ENCODE results near the gene SPINT1. TPM values are rescaled to one million over a fixed set of nuclear protein-coding genes. Genes with fewer than 3 reads are reported as not detected.

The SPINT1 gene
- total RNA-seq, 1 experiment from 2014 or later, result 123 TPM

DNA sequence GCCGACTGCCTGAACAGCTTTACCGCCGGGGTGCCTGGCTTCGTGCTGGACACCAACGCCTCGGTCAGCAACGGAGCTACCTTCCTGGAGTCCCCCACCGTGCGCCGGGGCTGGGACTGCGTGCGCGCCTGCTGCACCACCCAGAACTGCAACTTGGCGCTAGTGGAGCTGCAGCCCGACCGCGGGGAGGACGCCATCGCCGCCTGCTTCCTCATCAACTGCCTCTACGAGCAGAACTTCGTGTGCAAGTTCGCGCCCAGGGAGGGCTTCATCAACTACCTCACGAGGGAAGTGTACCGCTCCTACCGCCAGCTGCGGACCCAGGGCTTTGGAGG, 815 bp downstream of the SPINT1 start (continued):
- TF ChIP-seq ZBTB33 (IDR thresholded peaks at IDR 0.05; ENCODE audit: extremely low read depth, insufficient replicate concordance, low read length), result no peak
- no peak for TF ChIP-seq RAD21 (IDR thresholded peaks at IDR 0.05; ENCODE audit: low read depth)
- no peak for TF ChIP-seq EZH2phosphoT487 (IDR thresholded peaks at IDR 0.05; ENCODE audit: borderline replicate concordance)
- TF ChIP-seq CBX3 (IDR thresholded peaks at IDR 0.05; ENCODE audit: low read depth), result no peak
- no peak for TF ChIP-seq CEBPB (IDR thresholded peaks at IDR 0.05; ENCODE audit: low read depth)
- no peak for TF ChIP-seq ELF1 (IDR thresholded peaks at IDR 0.05; ENCODE audit: borderline replicate concordance, low read depth)

DNA sequence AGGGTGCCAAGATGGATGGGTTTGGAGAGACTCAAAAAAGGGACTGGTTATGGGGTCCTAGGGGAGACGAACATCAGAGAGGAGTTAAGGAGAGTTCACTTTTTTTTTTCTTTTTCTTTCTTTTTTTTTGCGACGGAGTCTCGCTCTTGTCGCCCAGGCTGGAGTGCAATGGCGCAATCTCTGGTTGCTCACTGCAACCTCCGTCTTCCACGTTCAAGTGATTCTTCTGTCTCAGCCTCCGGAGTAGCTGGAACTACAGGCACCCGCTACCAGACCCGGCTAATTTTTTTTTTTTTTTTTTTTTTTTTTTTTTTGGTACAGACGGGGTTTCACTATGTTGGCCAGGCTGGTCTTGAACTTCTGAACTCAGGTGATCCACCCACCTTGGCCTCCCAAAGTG, 1.2 kb downstream of the SPINT1 start:
- peaks cover 37 to 48% of the 10 kb centered on the region in 2 experiments for H3K4me1 ChIP-seq (ENCODE audit: control insufficient read depth in 1 of 2, insufficient read depth in 2 of 2, low read length in 2 of 2)
- no peaks in the 10 kb centered on the region for H3K9me3 ChIP-seq (ENCODE audit: control insufficient read depth in 1 of 2, insufficient read depth in 1 of 2, low read depth in 1 of 2, low read length in 2 of 2)
- no peaks in the 10 kb centered on the region for H3K9me2 ChIP-seq (ENCODE audit: insufficient read depth)
- CTCF ChIA-PET, result interaction anchor here (0.6 to 5.2 kb wide), 4 partner anchors 13 to 50 kb away, joined by 3 to 61 read pairs (median 5); partner anchors contain the start of gene VPS18
- no peak overlapping the region for H2AFZ ChIP-seq (ENCODE audit: low read depth, low read length, poor library complexity, severe bottlenecking)
- H3K79me2 ChIP-seq (ENCODE audit: insufficient read depth, low read length), result peaks cover 59% of the 10 kb centered on the region
- ATAC-seq (no peak), DNase-seq (ENCODE audit: low read depth, low spot score) (no peak)
- H3K4me3 ChIP-seq (replicated peaks in 1 of 2; ENCODE audit: low read depth in 1 of 2, low read length in 2 of 2), result peak overlapping the region; percentile 79 to 95
- H3K4me2 ChIP-seq (ENCODE audit: low read length), result peak overlapping the region; percentile 99
- H3K27me3 ChIP-seq (ENCODE audit: insufficient read depth, low read length), result no peaks in the 10 kb centered on the region
- peak overlapping the region; percentile 93 for H3K27ac ChIP-seq (ENCODE audit: low read depth, low read length)
- peak overlapping the region; percentile 77 for H3K9ac ChIP-seq (ENCODE audit: low read length)
- TF ChIP-seq TCF7L2 (IDR thresholded peaks at IDR 0.05; ENCODE audit: borderline replicate concordance, extremely low read depth, insufficient read depth, insufficient read length) (no peak), YY1 (IDR thresholded peaks at IDR 0.05; ENCODE audit: extremely low read depth, insufficient replicate concordance, low read depth, low read length) (no peak), SP1 (IDR thresholded peaks at IDR 0.05; ENCODE audit: low read depth) (no peak), EZH2 (IDR thresholded peaks at IDR 0.05) (no peak), CTCF (IDR thresholded peaks at IDR 0.05 in 2 of 3, conservative IDR thresholded peaks at IDR 0.05 in 1 of 3; ENCODE audit: borderline replicate concordance in 1 of 3, insufficient read depth in 1 of 3, low read depth in 2 of 3, low read length in 2 of 3) (no peak)
- no TSS peak for BruUV-seq (replicated peaks)
- intact Hi-C loops (cut with micrococcal nuclease), result loop anchor here (2.0 kb wide), 1 partner anchor 58 kb away; no protein-coding TSS in a partner anchor
- H3K36me3 ChIP-seq (ENCODE audit: control insufficient read depth in 1 of 2, insufficient read depth in 2 of 2, low read length in 2 of 2), result peaks cover 5 to 10% of the 10 kb centered on the region in 2 experiments; a peak in 3 of 4 replicates
- H4K20me1 ChIP-seq (ENCODE audit: insufficient read depth), result no peaks in the 10 kb centered on the region; the same call in 1 of the 2 replicates
- POLR2A ChIA-PET, result no interaction called here
- RAD21 ChIA-PET (ENCODE audit: low non-redundant PET in 1 of 2, low total read pairs in 2 of 2, uncharacterized antibody in 2 of 2, unreplicated experiment in 2 of 2), result no interaction called here
